Measurements from ENCODE around the gene FHIT. TPM values are rescaled to one million over a fixed set of nuclear protein-coding genes. Genes with fewer than 3 reads are reported as not detected.
A peak's percentile ranks its signal among the peaks of the same experiment; 100 is the strongest.

Gene FHIT
- total RNA-seq, 2 experiments from 2014 or later, result 86.0 to 90.6 TPM

GRCh38 chr3:59938828-59939227 lies 1312.4 kb downstream of the FHIT start:
- H3K36me3 ChIP-seq (ENCODE audit: insufficient read depth, low read length), result no peaks in the 10 kb centered on the region
- H3K36me3 Mint-ChIP-seq (ENCODE audit: low read depth), result peaks cover 36% of the 10 kb centered on the region
- H3K27ac ChIP-seq (ENCODE audit: low read depth in 1 of 2, low read length in 2 of 2), result no peak overlapping the region
- peaks cover 21% of the 10 kb centered on the region for H3K4me1 ChIP-seq (ENCODE audit: insufficient read depth, low read length)
- CTCF ChIA-PET, result no interaction called here
- DNase-seq (peak in 4 of 14 experiments; percentile 2 to 14 (median 10)), ATAC-seq (ENCODE audit: poor library complexity) (peak; percentile 72)
- POLR2A ChIA-PET, result interaction anchor here (0.6 kb wide), 1 partner anchor 72 kb away, joined by 3 read pairs; no protein-coding TSS in a partner anchor
- intact Hi-C loops (cut with DNase I, micrococcal nuclease), result loop anchor here in 1 of 2 experiments (5.0 kb wide), 1 partner anchor 143 kb away; no protein-coding TSS in a partner anchor
- no peaks in the 10 kb centered on the region for H3K27me3 ChIP-seq (ENCODE audit: control insufficient read depth in 1 of 2, insufficient read depth in 2 of 2, low read length in 2 of 2)
- peaks cover 9% of the 10 kb centered on the region for H3K9me3 Mint-ChIP-seq
- H3K4me3 ChIP-seq (ENCODE audit: low read length), result no peak overlapping the region
- H3K4me1 Mint-ChIP-seq (ENCODE audit: low read depth), result peaks cover 95% of the 10 kb centered on the region
- no peak for TF ChIP-seq CTCF (IDR thresholded peaks at IDR 0.05)
- no peaks in the 10 kb centered on the region for H3K9me3 ChIP-seq (ENCODE audit: control insufficient read depth in 1 of 2, insufficient read depth in 1 of 2, low read length in 2 of 2)
- H3K27ac Mint-ChIP-seq, result peak overlapping the region; percentile 89
- H3K4me3 Mint-ChIP-seq, result no peak overlapping the region
- no peaks in the 10 kb centered on the region for H3K27me3 Mint-ChIP-seq

- H3K4me1 Mint-ChIP-seq (ENCODE audit: low read depth), result peaks cover 96% of the 10 kb centered on the region
- CTCF ChIA-PET, result no interaction called here
Observed at GRCh38 chr3:59937201-59937600, 1314.1 kb downstream of the FHIT start.

GRCh38 chr3:59936472-59936871 lies 1314.8 kb downstream of the FHIT start:
- Mint-ChIP-seq H3K27me3 (no peaks in the 10 kb centered on the region), H3K4me3 (no peak overlapping the region), H3K27ac (no peak overlapping the region), H3K36me3 (ENCODE audit: low read depth) (peaks cover 40% of the 10 kb centered on the region), H3K4me1 (ENCODE audit: low read depth) (peaks cover 96% of the 10 kb centered on the region), H3K9me3 (peaks cover 9% of the 10 kb centered on the region)
- Histone ChIP-seq H3K36me3 (ENCODE audit: insufficient read depth, low read length) (no peaks in the 10 kb centered on the region), H3K9me3 (ENCODE audit: control insufficient read depth in 1 of 2, insufficient read depth in 1 of 2, low read length in 2 of 2) (no peaks in the 10 kb centered on the region), H3K4me1 (ENCODE audit: insufficient read depth, low read length) (peaks cover 16% of the 10 kb centered on the region), H3K27me3 (ENCODE audit: control insufficient read depth in 1 of 2, insufficient read depth in 2 of 2, low read length in 2 of 2) (no peaks in the 10 kb centered on the region), H3K4me3 (ENCODE audit: low read length) (no peak overlapping the region), H3K27ac (ENCODE audit: low read depth in 1 of 2, low read length in 2 of 2) (no peak overlapping the region)
- POLR2A ChIA-PET, result interaction anchor here (0.6 kb wide), 1 partner anchor 751 kb away, joined by 3 read pairs; no protein-coding TSS in a partner anchor
- DNase-seq (no peak), ATAC-seq (ENCODE audit: poor library complexity) (no peak)
- TF ChIP-seq CTCF (IDR thresholded peaks at IDR 0.05), result no peak
- CTCF ChIA-PET, result no interaction called here
- intact Hi-C loops (cut with DNase I, micrococcal nuclease), result loop anchor here in 1 of 2 experiments (5.0 kb wide), 1 partner anchor 146 kb away; no protein-coding TSS in a partner anchor

More at GRCh38 chr3:59937201-59937600, 1314.1 kb downstream of the FHIT start:
- POLR2A ChIA-PET, result no interaction called here
- intact Hi-C loops (cut with DNase I, micrococcal nuclease), result loop anchor here in 1 of 2 experiments (5.0 kb wide), 1 partner anchor 145 kb away; no protein-coding TSS in a partner anchor
- DNase-seq, result no peak
- Histone ChIP-seq H3K36me3 (ENCODE audit: insufficient read depth, low read length) (no peaks in the 10 kb centered on the region), H3K4me1 (ENCODE audit: insufficient read depth, low read length) (peaks cover 21% of the 10 kb centered on the region), H3K4me3 (ENCODE audit: low read length) (no peak overlapping the region), H3K27me3 (ENCODE audit: control insufficient read depth in 1 of 2, insufficient read depth in 2 of 2, low read length in 2 of 2) (no peaks in the 10 kb centered on the region), H3K9me3 (ENCODE audit: control insufficient read depth in 1 of 2, insufficient read depth in 1 of 2, low read length in 2 of 2) (no peaks in the 10 kb centered on the region), H3K27ac (ENCODE audit: low read depth in 1 of 2, low read length in 2 of 2) (no peak overlapping the region)
- ATAC-seq (ENCODE audit: poor library complexity), result no peak
- H3K9me3 Mint-ChIP-seq, result peaks cover 9% of the 10 kb centered on the region
- peak overlapping the region; percentile 89 for H3K27ac Mint-ChIP-seq
- no peak for TF ChIP-seq CTCF (IDR thresholded peaks at IDR 0.05)
- peaks cover 43% of the 10 kb centered on the region for H3K36me3 Mint-ChIP-seq (ENCODE audit: low read depth)
- H3K27me3 Mint-ChIP-seq, result no peaks in the 10 kb centered on the region
- no peak overlapping the region for H3K4me3 Mint-ChIP-seq

Data from CD4-positive, alpha-beta T cell (primary cell).